Peyer's patch (tissue), 4 donors: Measurements from ENCODE around the gene ERVH48-1.

Experiments used
- POLR2A ChIP-seq, 2 donors: fragments of 450-650 bp; IDR thresholded peaks; one replicate each; pipeline ENCODE4 v1.5.1; 2017; ENCODE audit warnings: antibody characterized with exemption in 2 of 2, mild to moderate bottlenecking in 2 of 2, moderate library complexity in 2 of 2
- TF ChIP-seq, protein P1 (sequence below), 6 experiments: fragments of 450-650 bp in 4 of 6; fragments of 200-600 bp in 2 of 6; sonication (generic) in 1 of 6; IDR thresholded peaks; one replicate each; pipeline ENCODE4 v1.5.1; 2017 to 2019; ENCODE audit warnings: antibody characterized with exemption in 6 of 6, mild to moderate bottlenecking in 3 of 6, moderate library complexity in 1 of 6

DNA sequence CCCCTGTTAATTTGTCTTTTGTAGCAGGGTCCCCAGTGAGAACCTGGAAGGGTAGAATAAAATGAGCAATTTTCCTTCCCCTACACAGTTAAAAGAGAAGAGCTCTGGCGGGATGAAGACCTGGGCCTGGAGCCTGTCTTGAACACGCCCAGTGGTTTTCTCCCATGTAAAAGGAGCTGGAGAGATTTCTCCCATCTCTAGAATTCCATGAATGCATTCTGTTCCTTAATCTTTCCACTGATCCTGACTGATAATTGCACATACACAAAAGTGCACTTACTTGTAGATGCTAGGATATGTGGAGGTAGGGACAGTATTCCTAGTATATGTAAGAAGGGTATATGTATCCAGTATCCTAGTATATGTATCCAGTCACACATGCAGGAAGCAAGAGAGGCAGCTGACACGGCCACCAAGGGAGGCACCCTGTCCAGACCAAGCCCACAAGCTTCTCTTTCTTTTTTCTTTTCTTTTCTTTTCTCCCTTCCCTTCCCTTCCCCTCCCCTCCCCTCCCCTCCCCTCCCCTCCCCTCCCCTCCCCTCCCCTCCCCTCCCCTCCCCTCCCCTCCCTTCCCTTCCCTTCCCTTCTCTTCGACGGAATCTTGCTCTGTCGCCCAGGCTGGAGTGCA, 37.1 kb upstream of the ERVH48-1 start:
- TF ChIP-seq, protein P1, sequence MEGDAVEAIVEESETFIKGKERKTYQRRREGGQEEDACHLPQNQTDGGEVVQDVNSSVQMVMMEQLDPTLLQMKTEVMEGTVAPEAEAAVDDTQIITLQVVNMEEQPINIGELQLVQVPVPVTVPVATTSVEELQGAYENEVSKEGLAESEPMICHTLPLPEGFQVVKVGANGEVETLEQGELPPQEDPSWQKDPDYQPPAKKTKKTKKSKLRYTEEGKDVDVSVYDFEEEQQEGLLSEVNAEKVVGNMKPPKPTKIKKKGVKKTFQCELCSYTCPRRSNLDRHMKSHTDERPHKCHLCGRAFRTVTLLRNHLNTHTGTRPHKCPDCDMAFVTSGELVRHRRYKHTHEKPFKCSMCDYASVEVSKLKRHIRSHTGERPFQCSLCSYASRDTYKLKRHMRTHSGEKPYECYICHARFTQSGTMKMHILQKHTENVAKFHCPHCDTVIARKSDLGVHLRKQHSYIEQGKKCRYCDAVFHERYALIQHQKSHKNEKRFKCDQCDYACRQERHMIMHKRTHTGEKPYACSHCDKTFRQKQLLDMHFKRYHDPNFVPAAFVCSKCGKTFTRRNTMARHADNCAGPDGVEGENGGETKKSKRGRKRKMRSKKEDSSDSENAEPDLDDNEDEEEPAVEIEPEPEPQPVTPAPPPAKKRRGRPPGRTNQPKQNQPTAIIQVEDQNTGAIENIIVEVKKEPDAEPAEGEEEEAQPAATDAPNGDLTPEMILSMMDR (IDR thresholded peaks at IDR 0.05), result no peak
- no peak for TF ChIP-seq POLR2A (IDR thresholded peaks at IDR 0.05)
